H1 (cell line): Measurements from ENCODE around the gene VAT1. TPM values are rescaled to one million over a fixed set of nuclear protein-coding genes. Genes with fewer than 3 reads are reported as not detected.

Experiments
- polyA plus RNA-seq, 7 experiments: library from polyadenylated mRNA; depleted of rRNA in 3 of 7; stranded (reverse) in 5 of 7; unstranded in 2 of 7; fragments of >200 nt in 5 of 7; fragments of 200-250 nt in 2 of 7; gene quantifications; 1 replicate in 5 of 7; 2 replicates in 1 of 7; 4 replicates in 1 of 7; pipeline versions ENCODE4 v1.2.1 to v1.2.3, GENCODE V29; 2011 to 2013; ENCODE audit warnings: missing spikeins in 2 of 7, mixed read lengths in 2 of 7
- total RNA-seq: library from RNA; stranded (reverse); fragmentation: NEBNext Ultra II Directional; extraction: Animal tissue kit (Norgen Biotek cat#: 25700); gene quantifications from 2 replicates; pipeline ENCODE4 v1.2.1, GENCODE V29; 2021

Gene VAT1
- total and polyA plus RNA-seq, 2 of the 8 experiments (the other 6 are each of a cell fraction or from before 2014, with no cell fraction given): 200 to 295 TPM

Other genes with a start within 250 kb of the VAT1 start
- 83.9 and 88.2 TPM in 2 replicates for gene VPS25, start 248.9 kb downstream of the VAT1 start, total RNA-seq
- gene VPS25, start 248.9 kb downstream of the VAT1 start, polyA plus RNA-seq (2011; rRNA removed): 150 and 188 TPM in 2 replicates
- 1.2 and 1.7 TPM in 2 replicates for gene WNK4, start 241.8 kb downstream of the VAT1 start, total RNA-seq
- 0.21 and 0.86 TPM in 2 replicates for gene WNK4, start 241.8 kb downstream of the VAT1 start, polyA plus RNA-seq (2011; rRNA removed)
- gene COA3, start 223.7 kb downstream of the VAT1 start, total RNA-seq: 68.4 and 71.2 TPM in 2 replicates
- 137 and 143 TPM in 2 replicates for gene COA3, start 223.7 kb downstream of the VAT1 start, polyA plus RNA-seq (2011; rRNA removed)
- not detected in 2 replicates for gene CNTD1, start 223.5 kb downstream of the VAT1 start, total RNA-seq
- gene CNTD1, start 223.5 kb downstream of the VAT1 start, polyA plus RNA-seq (2011; rRNA removed): 0.08 TPM in 1 of 2 replicates, not detected in the other
- gene BECN1, start 198.1 kb downstream of the VAT1 start, total RNA-seq: 55.4 and 64.2 TPM in 2 replicates
- 31.5 and 38.8 TPM in 2 replicates for gene BECN1, start 198.1 kb downstream of the VAT1 start, polyA plus RNA-seq (2011; rRNA removed)
- gene PSME3, start 189.0 kb downstream of the VAT1 start, total RNA-seq: 223 and 224 TPM in 2 replicates
- gene PSME3, start 189.0 kb downstream of the VAT1 start, polyA plus RNA-seq (2011; rRNA removed): 109 and 149 TPM in 2 replicates
- gene AOC2, start 177.8 kb downstream of the VAT1 start, total RNA-seq: 4.0 and 4.2 TPM in 2 replicates
- gene AOC2, start 177.8 kb downstream of the VAT1 start, polyA plus RNA-seq (2011; rRNA removed): 4.7 and 7.2 TPM in 2 replicates
- 2.1 and 2.7 TPM in 2 replicates for gene AOC3, start 171.2 kb downstream of the VAT1 start, total RNA-seq
- 2.5 and 4.1 TPM in 2 replicates for gene AOC3, start 171.2 kb downstream of the VAT1 start, polyA plus RNA-seq (2011; rRNA removed)
- gene G6PC1, start 121.6 kb downstream of the VAT1 start, total RNA-seq: not detected in 2 replicates
- 0.02 TPM in 1 of 2 replicates, not detected in the other for gene G6PC1, start 121.6 kb downstream of the VAT1 start, polyA plus RNA-seq (2011; rRNA removed)
- gene AARSD1, start 57.9 kb downstream of the VAT1 start, total RNA-seq: 45.0 and 51.5 TPM in 2 replicates
- 43.8 and 58.8 TPM in 2 replicates for gene AARSD1, start 57.9 kb downstream of the VAT1 start, polyA plus RNA-seq (2011; rRNA removed)
- 2.2 and 3.0 TPM in 2 replicates for gene PTGES3L, start 42.3 kb downstream of the VAT1 start, total RNA-seq
- 2.6 and 3.6 TPM in 2 replicates for gene PTGES3L, start 42.3 kb downstream of the VAT1 start, polyA plus RNA-seq (2011; rRNA removed)
- 10.7 and 11.9 TPM in 2 replicates for gene RUNDC1, start 41.8 kb downstream of the VAT1 start, total RNA-seq
- gene RUNDC1, start 41.8 kb downstream of the VAT1 start, polyA plus RNA-seq (2011; rRNA removed): 7.9 and 9.4 TPM in 2 replicates
- 1,415 and 1,425 TPM in 2 replicates for gene RPL27, start 24.0 kb downstream of the VAT1 start, total RNA-seq
- 3,779 and 3,900 TPM in 2 replicates for gene RPL27, start 24.0 kb downstream of the VAT1 start, polyA plus RNA-seq (2011; rRNA removed)
- 2.0 and 2.5 TPM in 2 replicates for gene IFI35, start 15.6 kb downstream of the VAT1 start, total RNA-seq
- 4.7 and 4.9 TPM in 2 replicates for gene IFI35, start 15.6 kb downstream of the VAT1 start, polyA plus RNA-seq (2011; rRNA removed)
- 51.3 and 56.8 TPM in 2 replicates for gene RND2, start 2.8 kb upstream of the VAT1 start, total RNA-seq
- gene RND2, start 2.8 kb upstream of the VAT1 start, polyA plus RNA-seq (2011; rRNA removed): 61.4 and 76.2 TPM in 2 replicates
- 39.2 and 40.3 TPM in 2 replicates for gene BRCA1, start 103.0 kb upstream of the VAT1 start, total RNA-seq
- 30.7 and 34.5 TPM in 2 replicates for gene BRCA1, start 103.0 kb upstream of the VAT1 start, polyA plus RNA-seq (2011; rRNA removed)
- gene NBR1, start 148.8 kb upstream of the VAT1 start, total RNA-seq: 34.8 and 36.0 TPM in 2 replicates
- 12.4 and 13.5 TPM in 2 replicates for gene NBR1, start 148.8 kb upstream of the VAT1 start, polyA plus RNA-seq (2011; rRNA removed)
- 4.1 and 5.4 TPM in 2 replicates for gene TMEM106A, start 189.5 kb upstream of the VAT1 start, total RNA-seq
- gene TMEM106A, start 189.5 kb upstream of the VAT1 start, polyA plus RNA-seq (2011; rRNA removed): 3.2 and 3.4 TPM in 2 replicates
- gene CCDC200, start 206.2 kb upstream of the VAT1 start, total RNA-seq: not detected in 2 replicates
- gene CCDC200, start 206.2 kb upstream of the VAT1 start, polyA plus RNA-seq (2011; rRNA removed): 0.11 TPM in 1 of 2 replicates, not detected in the other
- gene RNU2-1, start 211.6 kb upstream of the VAT1 start, total RNA-seq: 2,508 and 2,656 TPM in 2 replicates
- not detected in 2 replicates for gene RNU2-1, start 211.6 kb upstream of the VAT1 start, polyA plus RNA-seq (2011; rRNA removed)